Common myeloid progenitor, CD34-positive (primary cell): Measurements from ENCODE around the gene SSBP4.

Experiments
- CTCF ChIA-PET: fragments of 350-600 bp; sonication (Branson Sonifier 250); formaldehyde crosslinking; loops from one replicate; lab custom pipeline; 2021; ENCODE audit warnings: antibody characterized with exemption; lab: Charles Lee
- POLR2A ChIA-PET: fragments of 350-600 bp; sonication (Branson Sonifier 250); formaldehyde crosslinking; loops from one replicate; lab custom pipeline; 2021; ENCODE audit warnings: antibody characterized with exemption; lab: Charles Lee
- DNase-seq, 3 donors: peaks; one replicate each; pipeline versions ENCODE4 v3.0.0 to v3.0.0-alpha.2; 2013
- H3K27ac ChIP-seq, 2 experiments: 1 replicate in 1 of 2; 2 replicates in 1 of 2; pipeline ENCODE4 v1.7.0; 2013; ENCODE audit warnings: inconsistent platforms in 2 of 2, low read length in 2 of 2, mild to moderate bottlenecking in 2 of 2, low read depth in 1 of 2, moderate library complexity in 1 of 2; ENCODE audit not compliant: severe bottlenecking in 2 of 2, insufficient read depth in 1 of 2, poor library complexity in 1 of 2
- H3K27me3 ChIP-seq, 5 experiments: replicated peaks in 2 of 5; 1 replicate in 3 of 5; 2 replicates in 2 of 5; pipeline versions ENCODE4 v1.6.1 to v1.7.0; 2013; ENCODE audit warnings: low read length in 4 of 5, mild to moderate bottlenecking in 2 of 5, moderate library complexity in 2 of 5, inconsistent platforms in 1 of 5; ENCODE audit not compliant: insufficient read depth in 5 of 5, control insufficient read depth in 4 of 5
- H3K36me3 ChIP-seq, 4 experiments: 1 replicate in 2 of 4; 2 replicates in 2 of 4; pipeline versions ENCODE4 v1.6.1 to v1.7.0; 2013; ENCODE audit warnings: low read length in 3 of 4, control low read depth in 1 of 4, mild to moderate bottlenecking in 1 of 4; ENCODE audit not compliant: control insufficient read depth in 4 of 4, insufficient read depth in 4 of 4
- H3K4me1 ChIP-seq, 4 experiments: 1 replicate in 3 of 4; 2 replicates in 1 of 4; pipeline versions ENCODE4 v1.6.1 to v1.7.1; 2013; ENCODE audit warnings: low read length in 3 of 4, mild to moderate bottlenecking in 3 of 4, control low read depth in 1 of 4, inconsistent platforms in 1 of 4, moderate library complexity in 1 of 4; ENCODE audit not compliant: control insufficient read depth in 4 of 4, insufficient read depth in 4 of 4; ENCODE audit errors: control extremely low read depth in 1 of 4
- H3K4me3 ChIP-seq, 7 experiments: 1 replicate in 4 of 7; 2 replicates in 3 of 7; pipeline versions ENCODE4 v1.5.1 to v1.7.0; 2013; ENCODE audit warnings: mild to moderate bottlenecking in 7 of 7, low read length in 6 of 7, moderate library complexity in 6 of 7, inconsistent platforms in 2 of 7, low read depth in 2 of 7, control low read depth in 1 of 7; ENCODE audit not compliant: insufficient read depth in 4 of 7, control insufficient read depth in 1 of 7; ENCODE audit errors: extremely low read depth in 1 of 7
- H3K9me3 ChIP-seq, 5 experiments: 1 replicate in 4 of 5; 2 replicates in 1 of 5; pipeline versions ENCODE4 v1.6.1 to v1.7.1; 2013; ENCODE audit warnings: low read length in 4 of 5, mild to moderate bottlenecking in 2 of 5, inconsistent platforms in 1 of 5, low read depth in 1 of 5, moderate library complexity in 1 of 5; ENCODE audit not compliant: control insufficient read depth in 4 of 5, insufficient read depth in 2 of 5; ENCODE audit errors: control extremely low read depth in 1 of 5
- WGBS: methylation state at CpG from one replicate; pipeline ENCODE4 v1.1.5; 2013; ENCODE audit not compliant: insufficient coverage; 5-methylcytosine and 5-hydroxymethylcytosine counted together

The SSBP4 gene

GRCh38 chr19:18393836-18394235 lies 25.4 kb upstream of the SSBP4 start:
- peaks cover 0 to 47% (median 38%) of the 10 kb centered on the region in 4 experiments for H3K4me1 ChIP-seq
- peaks cover 0 to 2% (median 0%) of the 10 kb centered on the region in 5 experiments for H3K27me3 ChIP-seq
- peaks cover 0 to 5% (median 0%) of the 10 kb centered on the region in 4 experiments for H3K36me3 ChIP-seq
- H3K9me3 ChIP-seq, result no peaks in the 10 kb centered on the region
- 37% methylated on average over 7 of the region's 7 CpGs for WGBS
- CTCF ChIA-PET, result interaction anchor here (2.0 to 9.9 kb wide), 4 partner anchors 10 to 51 kb away, joined by 4 to 133 read pairs (median 54); no protein-coding TSS in a partner anchor
- no peak overlapping the region for H3K27ac ChIP-seq
- POLR2A ChIA-PET, result no interaction called here
- peak in 1 of 3 donors; percentile 23 for DNase-seq
- peak overlapping the region in 2 of 7 experiments; percentile 8 to 27 for H3K4me3 ChIP-seq

- H3K36me3 ChIP-seq, result no peaks in the 10 kb centered on the region
- ChIA-PET POLR2A (interaction anchor here (0.6 to 1.2 kb wide), 2 partner anchors 39 to 115 kb away, joined by 3 read pairs; partner anchors contain the start of gene JUND), CTCF (interaction anchor here (0.9 to 2.3 kb wide), 6 partner anchors 8 to 22 kb away, joined by 3 to 16 read pairs (median 4); partner anchors contain the start of gene SSBP4)
- H3K4me3 ChIP-seq, result peak overlapping the region in 5 of 7 experiments; percentile 32 to 74 (median 57)
- H3K9me3 ChIP-seq, result no peaks in the 10 kb centered on the region
- peak in 1 of 3 donors; percentile 38 for DNase-seq
- WGBS, result 93% methylated on average over 34 of the region's 37 CpGs
- no peak overlapping the region for H3K27ac ChIP-seq
- H3K4me1 ChIP-seq, result peaks cover 0 to 59% (median 47%) of the 10 kb centered on the region in 4 experiments
- H3K27me3 ChIP-seq, result no peaks in the 10 kb centered on the region
Measured at GRCh38 chr19:18396471-18397241, 22.5 kb upstream of the SSBP4 start.

- peaks cover 4 to 62% (median 52%) of the 10 kb centered on the region in 4 experiments for H3K4me1 ChIP-seq
- WGBS, result 6% methylated on average over 27 of the region's 33 CpGs
- no peaks in the 10 kb centered on the region for H3K9me3 ChIP-seq
- H3K27ac ChIP-seq, result no peak within 1 kb of the TSS
- no peaks in the 10 kb centered on the region for H3K36me3 ChIP-seq
- peak; percentile 75 to 91 (median 90) for DNase-seq
- H3K4me3 ChIP-seq, result peak within 1 kb of the TSS in 6 of 7 experiments; percentile 32 to 74 (median 54)
- CTCF ChIA-PET, result interaction anchor here (0.8 to 2.3 kb wide), 7 partner anchors 9 to 47 kb away, joined by 3 to 16 read pairs (median 4); no protein-coding TSS in a partner anchor
- POLR2A ChIA-PET, result interaction anchor here (1.3 kb wide), 1 partner anchor 116 kb away, joined by 4 read pairs; the partner anchor contains the start of gene JUND
- no peaks in the 10 kb centered on the region for H3K27me3 ChIP-seq
Measured at GRCh38 chr19:18397242-18398202, 21.7 kb upstream of the SSBP4 start, which contains the start of gene LRRC25. LRRC25 (minus strand) TSS chr19:18397622; CDS start chr19:18396963, 659 bp downstream.

GRCh38 chr19:18399008-18399407 lies 20.2 kb upstream of the SSBP4 start:
- ChIA-PET POLR2A (interaction anchor here (0.6 to 1.3 kb wide), 2 partner anchors 117 to 200 kb away, joined by 4 read pairs; partner anchors contain the start of gene JUND), CTCF (interaction anchor here (0.7 to 8.9 kb wide), 6 partner anchors 8 to 50 kb away, joined by 3 to 101 read pairs (median 6); no protein-coding TSS in a partner anchor)
- Histone ChIP-seq H3K27me3 (no peaks in the 10 kb centered on the region), H3K27ac (no peak overlapping the region), H3K36me3 (no peaks in the 10 kb centered on the region), H3K9me3 (no peaks in the 10 kb centered on the region), H3K4me1 (peaks cover 5 to 57% (median 46%) of the 10 kb centered on the region in 4 experiments), H3K4me3 (peak overlapping the region in 1 of 7 experiments; percentile 36)
- DNase-seq, result peak in 2 of 3 donors; percentile 47 to 52
- WGBS, result 55% methylated on average over 6 of the region's 6 CpGs

GRCh38 chr19:18401580-18402112 lies 17.6 kb upstream of the SSBP4 start:
- CTCF ChIA-PET, result interaction anchor here (0.6 to 8.9 kb wide), 13 partner anchors 9 to 58 kb away, joined by 3 to 101 read pairs (median 3); partner anchors contain the start of gene GDF15
- Histone ChIP-seq H3K4me3 (peak overlapping the region in 1 of 7 experiments; percentile 19), H3K27me3 (no peaks in the 10 kb centered on the region), H3K27ac (peak overlapping the region in 1 of 2 experiments; percentile 79), H3K9me3 (no peaks in the 10 kb centered on the region), H3K36me3 (no peaks in the 10 kb centered on the region), H3K4me1 (peaks cover 5 to 54% (median 44%) of the 10 kb centered on the region in 4 experiments)
- POLR2A ChIA-PET, result interaction anchor here (0.6 to 1.2 kb wide), 3 partner anchors 9 to 15 kb away, joined by 3 to 5 read pairs (median 4); no protein-coding TSS in a partner anchor
- peak; percentile 93 to 95 (median 94) for DNase-seq
- WGBS, result 18% methylated on average over 7 of the region's 7 CpGs
